ENCODE measurements around the gene TSPEAR. TPM values are rescaled to one million over a fixed set of nuclear protein-coding genes. Genes with fewer than 3 reads are reported as not detected.
"Not testable (repeated sequence)": the region's sequence is repeated elsewhere in the genome, so short reads cannot be mapped to it uniquely, and the experiment has no call there.

TSPEAR gene
- total RNA-seq, 1 experiment from 2014 or later, result not detected

DNA sequence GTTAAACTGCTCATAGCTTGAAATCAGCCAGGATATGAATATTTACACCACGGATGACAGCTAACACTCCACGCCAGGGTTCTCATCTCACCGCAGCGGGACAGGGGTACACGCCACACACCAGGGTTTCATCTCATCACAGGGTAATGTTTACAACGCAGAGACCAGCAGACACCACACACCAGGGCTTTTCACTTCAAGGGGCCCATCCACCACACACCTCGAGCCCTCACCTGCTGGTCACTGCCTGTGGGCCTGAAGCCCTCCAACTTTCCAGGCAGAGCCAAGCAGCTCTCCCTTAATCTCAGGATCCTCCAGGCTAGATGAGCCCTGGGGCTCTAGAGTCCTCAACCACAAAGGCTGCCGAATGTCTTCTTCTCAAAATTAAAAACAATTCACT lies 15.7 kb downstream of the TSPEAR start:
- in situ Hi-C loops (cut with HindIII; ENCODE audit: low pct_unique_long_range_greater_than_20kb, low sequenced_read_pairs), result no loop called here
- DNase-seq (ENCODE audit: low read depth), result no peak

DNA sequence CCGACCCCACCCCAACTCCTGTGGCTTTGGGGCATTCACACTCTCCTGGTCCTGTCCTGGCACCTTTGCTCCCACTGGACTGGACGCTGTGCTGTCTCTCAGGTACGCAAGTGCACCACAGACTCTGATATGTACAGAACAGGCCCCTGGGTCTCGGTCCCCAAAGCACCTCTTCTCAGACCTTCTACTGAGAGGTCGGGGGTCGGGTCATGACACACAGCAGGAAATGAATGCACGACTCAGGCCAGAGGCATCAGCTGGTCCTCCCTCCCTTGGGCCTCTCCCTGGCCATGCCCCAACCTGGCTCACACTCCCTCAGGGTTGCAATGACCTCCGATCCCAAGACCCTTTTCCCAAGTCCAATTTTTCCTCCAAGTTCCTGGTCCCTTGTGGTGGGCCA lies 16.2 kb downstream of the TSPEAR start:
- DNase-seq (ENCODE audit: low read depth), result no peak
- in situ Hi-C loops (cut with HindIII; ENCODE audit: low pct_unique_long_range_greater_than_20kb, low sequenced_read_pairs), result no loop called here

DNA sequence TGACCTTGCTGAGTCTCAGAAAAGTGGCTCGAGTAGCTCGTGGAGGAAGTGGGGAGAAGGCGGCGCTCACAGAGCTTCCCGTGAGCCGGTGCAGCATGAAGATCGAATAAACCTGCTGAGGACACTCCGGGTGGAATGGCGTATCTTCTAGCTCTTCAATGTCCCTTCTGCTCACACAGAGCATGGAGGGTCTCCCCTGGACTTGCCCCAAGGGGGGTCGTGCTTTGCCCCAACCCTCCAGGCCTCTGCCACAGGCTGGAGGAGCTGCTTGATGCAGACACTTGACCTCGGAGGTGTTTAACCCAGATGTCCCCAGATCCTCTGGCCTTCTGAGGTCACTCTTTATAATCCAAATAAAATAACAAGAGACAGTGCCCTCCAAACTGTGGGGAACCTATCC lies 16.6 kb downstream of the TSPEAR start:
- no peak for DNase-seq (ENCODE audit: low read depth)
- in situ Hi-C loops (cut with HindIII; ENCODE audit: low pct_unique_long_range_greater_than_20kb, low sequenced_read_pairs), result no loop called here

DNA sequence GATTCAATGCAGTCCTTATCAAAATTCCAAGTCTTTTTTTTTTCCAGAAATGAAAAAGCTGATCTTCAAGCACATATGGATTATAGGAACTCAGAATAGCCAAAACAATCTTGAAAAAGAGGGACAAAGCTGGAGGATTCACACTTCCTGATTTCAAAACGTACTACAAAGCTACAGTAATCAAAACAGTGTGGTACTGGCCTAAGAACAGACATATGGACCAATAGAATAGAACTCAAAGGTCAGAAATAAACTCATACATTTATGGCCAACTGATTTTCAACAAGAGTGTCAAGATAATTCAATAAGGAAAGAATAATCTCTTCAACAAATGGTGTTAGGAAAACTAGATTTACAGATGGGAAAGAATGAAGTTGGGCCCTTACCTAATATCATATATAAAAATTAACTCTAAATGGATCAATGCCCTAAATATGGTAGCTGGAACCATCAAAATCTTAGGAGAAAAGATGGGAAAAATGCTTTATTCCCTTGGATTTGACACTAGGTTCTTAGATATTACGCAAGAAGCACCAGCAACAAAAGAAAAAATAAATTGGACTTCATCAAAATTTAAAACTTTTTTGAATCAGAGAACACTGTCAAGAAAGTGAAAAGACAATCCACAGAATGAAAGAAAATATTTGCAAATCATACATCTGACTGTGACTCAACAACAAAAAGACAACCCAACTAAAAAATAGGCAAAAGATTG lies 18.4 kb downstream of the TSPEAR start:
- DNase-seq (ENCODE audit: low read depth), result no peak

DNA sequence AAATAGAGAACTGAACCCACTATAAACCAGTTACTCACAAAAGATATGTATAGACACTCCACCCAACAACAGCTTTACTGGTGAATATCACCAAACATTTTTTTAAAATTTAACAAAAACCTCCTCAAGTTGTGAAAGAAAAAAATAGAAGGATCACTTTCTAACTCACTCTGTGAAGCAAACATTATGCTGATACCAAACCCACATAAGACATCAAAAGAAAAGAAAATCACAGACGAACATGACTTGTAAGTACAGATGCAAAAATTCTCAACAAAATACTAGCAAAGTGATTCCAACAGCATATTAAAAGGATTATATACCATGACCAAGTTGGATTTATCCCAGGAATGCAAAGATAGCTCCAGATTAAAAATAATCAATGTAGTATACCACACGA lies 19.7 kb downstream of the TSPEAR start:
- DNase-seq (ENCODE audit: low read depth), result no peak
- in situ Hi-C loops (cut with HindIII; ENCODE audit: low pct_unique_long_range_greater_than_20kb, low sequenced_read_pairs), result no loop called here

More for the DNA sequence above, 18.4 kb downstream of the TSPEAR start:
- in situ Hi-C loops (cut with HindIII; ENCODE audit: low pct_unique_long_range_greater_than_20kb, low sequenced_read_pairs), result no loop called here

DNA sequence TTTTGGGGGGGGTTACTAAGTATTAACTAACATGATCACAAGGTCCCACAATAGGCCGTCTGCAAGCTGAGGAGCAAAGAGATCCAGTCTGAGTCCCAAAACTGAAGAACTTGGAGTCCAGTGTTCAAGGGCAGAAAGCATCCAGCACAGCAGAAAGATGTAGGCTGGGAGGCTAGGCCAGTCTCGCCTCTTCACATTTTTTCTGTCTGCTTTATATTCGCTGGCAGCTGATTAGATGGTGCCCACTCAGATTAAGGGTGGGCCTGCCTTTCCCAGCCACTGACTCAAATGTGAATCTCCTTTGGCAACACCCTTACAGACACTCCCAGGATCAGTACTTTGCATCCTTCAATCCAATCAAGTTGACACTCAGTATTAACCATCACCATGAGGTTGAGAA lies 21.6 kb downstream of the TSPEAR start:
- in situ Hi-C loops (cut with HindIII; ENCODE audit: low pct_unique_long_range_greater_than_20kb, low sequenced_read_pairs); DNase-seq (ENCODE audit: low read depth): not testable (repeated sequence)

DNA sequence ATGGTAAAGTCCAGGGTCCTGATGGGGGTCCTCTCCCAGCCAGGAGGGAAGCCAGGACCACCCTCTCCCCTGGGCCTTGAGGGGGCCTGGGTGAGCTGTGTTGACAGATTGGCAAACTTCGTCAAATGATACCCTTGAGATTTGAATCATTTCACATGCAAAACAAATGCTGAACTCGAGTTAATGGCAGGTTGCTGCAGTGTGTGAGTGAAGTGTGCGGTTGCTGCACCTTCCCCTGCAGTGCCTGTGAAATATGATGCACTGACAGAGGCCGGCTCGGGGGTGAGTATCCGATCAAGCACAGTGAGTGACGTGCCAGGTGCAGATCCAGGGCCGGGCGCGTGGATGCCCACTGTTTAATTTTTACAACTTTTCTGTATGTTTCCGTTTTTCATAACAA lies 23.7 kb downstream of the TSPEAR start:
- DNase-seq (ENCODE audit: low read depth), result no peak
- in situ Hi-C loops (cut with HindIII; ENCODE audit: low pct_unique_long_range_greater_than_20kb, low sequenced_read_pairs), result no loop called here

DNA sequence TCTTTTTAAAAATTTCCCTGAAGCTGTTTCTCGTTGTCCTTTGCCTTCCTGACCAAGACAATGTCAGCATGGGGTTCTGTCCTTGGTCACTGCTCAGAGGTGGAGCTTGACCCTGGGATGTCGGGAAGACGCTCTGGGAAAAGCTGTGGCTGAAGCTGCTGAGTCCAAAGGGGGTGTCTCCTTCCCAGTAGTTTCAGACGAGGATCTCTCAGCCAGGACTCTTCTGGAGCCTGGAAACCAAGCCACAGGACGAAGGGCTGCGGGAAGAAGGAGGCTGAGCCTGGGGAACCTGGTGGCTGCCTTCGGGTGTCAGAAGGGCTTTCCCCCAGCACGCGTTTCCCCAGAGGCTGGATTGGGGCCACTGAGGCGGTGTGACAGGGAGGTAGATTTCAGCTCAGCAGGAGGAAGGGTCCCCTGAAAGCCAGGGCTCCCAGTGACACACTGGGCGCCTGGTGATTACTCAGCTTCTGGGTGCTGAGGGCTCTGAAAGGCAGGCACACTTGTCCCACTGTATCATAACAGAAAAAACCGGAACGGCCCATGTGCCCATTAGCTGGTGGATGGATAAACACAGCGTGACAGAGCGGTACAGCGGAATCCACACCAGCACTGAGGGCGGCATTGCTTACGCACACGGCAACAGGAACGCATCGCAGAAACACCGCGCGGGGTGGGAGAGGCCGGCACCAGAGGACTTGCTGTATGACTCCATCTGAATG lies 24.4 kb downstream of the TSPEAR start:
- in situ Hi-C loops (cut with HindIII; ENCODE audit: low pct_unique_long_range_greater_than_20kb, low sequenced_read_pairs), result no loop called here
- DNase-seq (ENCODE audit: low read depth), result no peak

DNA sequence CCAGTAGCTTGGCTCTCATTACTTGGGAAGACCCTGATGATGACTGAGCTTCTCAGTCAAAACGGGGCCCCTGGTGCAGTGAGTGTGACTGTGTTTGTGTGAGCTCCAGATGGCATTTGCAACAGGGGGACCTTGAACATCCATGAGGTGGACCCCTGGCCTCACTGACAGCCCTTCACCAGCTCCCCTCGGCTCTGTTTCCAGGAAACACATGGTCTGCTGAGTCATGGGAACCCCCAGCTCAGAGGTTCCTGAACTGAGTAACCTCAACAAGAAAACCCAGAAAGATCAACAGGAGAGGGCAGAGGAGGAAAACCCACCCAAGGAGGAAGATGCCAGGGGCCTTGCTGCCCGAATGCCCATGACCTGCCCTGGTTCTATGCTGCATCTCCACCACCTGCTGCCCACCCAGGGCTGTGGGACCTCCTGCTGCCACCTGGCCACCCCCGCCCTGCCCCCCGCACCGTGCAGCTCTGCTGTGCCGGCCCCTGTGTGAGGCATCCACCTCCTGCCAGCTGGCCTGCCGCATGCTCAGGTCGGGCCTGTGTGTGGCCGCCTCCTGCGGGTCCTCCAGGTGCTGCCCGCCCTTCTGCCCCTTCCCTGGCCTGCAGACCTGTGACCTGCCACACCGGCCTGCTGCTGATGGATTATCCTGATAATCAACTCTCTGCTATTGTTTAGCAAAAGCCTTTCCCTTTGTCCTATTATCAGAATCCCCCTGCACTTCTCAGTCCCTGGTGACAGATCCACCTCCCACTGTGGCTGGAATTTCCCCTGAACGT lies 25.2 kb downstream of the TSPEAR start:
- DNase-seq (ENCODE audit: low read depth), result no peak
- in situ Hi-C loops (cut with HindIII; ENCODE audit: low pct_unique_long_range_greater_than_20kb, low sequenced_read_pairs), result no loop called here

DNA sequence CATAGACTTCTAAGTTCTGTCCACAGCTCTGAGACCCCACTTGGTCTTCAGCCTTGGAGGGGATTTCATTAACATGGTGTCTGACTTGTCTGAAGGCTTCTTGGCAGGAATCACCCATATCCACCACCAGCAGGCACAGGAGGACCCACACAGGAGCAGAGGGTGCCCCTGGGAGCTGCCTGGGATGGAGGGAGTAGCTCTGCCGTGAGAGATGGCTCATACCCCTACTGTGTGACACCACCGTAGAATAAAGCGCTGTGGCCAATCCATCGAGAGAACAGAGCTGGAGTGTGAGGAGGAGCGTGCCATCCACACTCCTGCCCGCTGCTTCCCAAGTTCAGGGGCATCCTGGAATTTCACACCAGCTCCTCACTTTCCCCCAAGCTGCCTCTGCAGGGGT lies 26.3 kb downstream of the TSPEAR start:
- in situ Hi-C loops (cut with HindIII; ENCODE audit: low pct_unique_long_range_greater_than_20kb, low sequenced_read_pairs); DNase-seq (ENCODE audit: low read depth): not testable (repeated sequence)

DNA sequence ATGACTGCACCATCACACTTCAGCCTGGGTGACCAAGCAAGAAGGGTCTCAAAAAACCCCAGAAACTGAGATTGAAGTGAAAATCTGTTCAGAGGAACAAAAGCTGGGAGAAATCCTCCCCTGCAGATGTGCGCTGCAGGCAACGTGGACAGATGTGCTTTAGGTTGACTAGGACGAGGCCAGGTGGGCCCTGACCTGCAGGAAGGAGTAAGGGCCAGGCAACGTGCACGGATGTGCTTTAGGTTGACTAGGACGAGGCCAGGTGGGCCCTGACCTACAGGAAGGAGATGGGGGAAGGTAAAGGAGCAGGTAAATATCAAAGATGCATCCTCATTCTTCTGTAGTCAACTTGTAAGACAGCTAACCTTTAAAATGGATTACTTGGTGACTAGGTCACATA lies 26.9 kb downstream of the TSPEAR start:
- no peak for DNase-seq (ENCODE audit: low read depth)
- in situ Hi-C loops (cut with HindIII; ENCODE audit: low pct_unique_long_range_greater_than_20kb, low sequenced_read_pairs), result no loop called here

DNA sequence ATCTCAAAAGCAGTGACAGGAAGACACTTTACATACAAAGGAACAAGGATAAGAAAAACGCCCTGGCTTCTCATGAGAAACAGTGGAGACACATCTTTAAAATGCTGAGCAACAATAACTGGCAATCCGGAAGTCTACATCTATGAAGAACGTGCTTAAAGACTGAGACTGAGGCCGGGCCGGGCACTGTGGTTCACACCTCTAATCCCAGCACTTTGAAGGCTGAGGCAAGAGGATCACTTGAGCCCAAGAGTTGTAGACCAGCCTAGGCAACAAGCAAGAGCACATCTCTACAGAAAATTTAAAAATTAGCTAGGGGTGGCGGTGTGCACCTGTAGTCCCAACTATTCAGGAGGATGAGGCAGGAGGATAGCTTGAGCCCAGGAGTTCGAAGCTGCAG lies 27.3 kb downstream of the TSPEAR start:
- in situ Hi-C loops (cut with HindIII; ENCODE audit: low pct_unique_long_range_greater_than_20kb, low sequenced_read_pairs), result no loop called here

DNA sequence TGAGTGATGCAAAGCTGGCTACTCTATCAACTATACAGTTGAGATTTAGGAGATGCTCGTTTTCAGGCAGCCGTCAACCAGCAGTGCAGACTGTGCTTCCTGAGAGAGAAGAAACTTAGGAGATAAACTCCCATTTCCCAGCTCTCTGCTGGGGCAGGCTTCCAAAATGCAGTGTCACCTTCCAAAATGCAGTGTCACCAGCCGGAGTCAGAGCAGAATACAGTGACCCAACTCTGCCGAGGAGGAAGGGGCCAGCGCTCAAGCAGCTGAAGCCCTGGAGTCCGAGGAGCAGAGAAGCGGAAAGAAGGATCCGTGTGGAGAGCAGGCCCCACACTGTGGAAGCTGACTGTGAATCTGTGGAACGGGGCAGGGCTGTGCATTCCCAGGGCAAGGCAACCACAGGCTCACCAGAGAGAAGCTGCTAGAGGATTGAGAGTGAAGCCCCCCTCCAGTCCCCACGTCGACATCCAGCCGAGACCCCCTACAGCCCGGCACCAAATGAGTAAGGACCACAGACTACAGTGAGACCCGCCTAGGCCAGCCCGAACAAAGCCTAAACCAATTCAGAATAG lies 28.7 kb downstream of the TSPEAR start:
- in situ Hi-C loops (cut with HindIII; ENCODE audit: low pct_unique_long_range_greater_than_20kb, low sequenced_read_pairs), result no loop called here
- DNase-seq (ENCODE audit: low read depth), result no peak

More for the DNA sequence above, 27.3 kb downstream of the TSPEAR start:
- no peak for DNase-seq (ENCODE audit: low read depth)

DNA sequence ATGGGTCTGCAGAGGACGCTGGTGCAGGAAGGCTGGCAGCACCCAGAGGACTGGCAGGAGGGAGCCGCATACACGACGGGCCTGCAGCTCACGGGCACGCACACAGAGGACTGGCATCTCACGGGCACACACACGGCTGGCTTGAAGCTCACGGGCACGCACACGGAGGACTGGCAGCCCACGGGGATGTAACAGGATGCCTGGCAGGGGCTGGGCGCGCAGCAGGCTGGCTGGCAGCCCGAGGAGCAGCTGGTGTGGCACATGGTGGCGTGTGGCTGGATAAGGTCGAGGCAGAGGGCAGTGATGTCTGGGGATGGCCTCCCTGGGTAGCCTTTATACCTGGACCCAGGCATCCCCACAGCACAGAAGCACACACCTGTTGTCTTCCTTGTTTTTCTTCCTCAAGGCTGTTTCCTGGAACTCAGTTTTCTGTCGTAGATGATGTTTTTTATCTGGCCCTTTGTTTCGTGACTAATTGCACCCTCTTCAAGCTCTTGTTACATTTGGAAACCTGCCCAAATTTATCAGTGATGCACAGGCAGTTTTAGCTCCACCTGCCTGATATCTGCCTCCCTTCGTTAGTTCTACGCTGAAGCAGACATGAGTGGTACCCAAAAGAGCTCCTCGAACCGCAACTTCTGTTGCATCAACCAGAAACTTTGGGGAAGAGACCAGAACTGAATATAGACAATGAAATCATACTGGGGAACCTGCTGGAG lies 29.4 kb downstream of the TSPEAR start, which contains the start of gene KRTAP12-1:
KRTAP12-1 (minus strand) TSS at position 303 of the 719 bp plus-strand sequence; CDS start at position 263, 40 bp downstream.
- DNase-seq (ENCODE audit: low read depth), result no peak
- in situ Hi-C loops (cut with HindIII; ENCODE audit: low pct_unique_long_range_greater_than_20kb, low sequenced_read_pairs), result no loop called here

DNA sequence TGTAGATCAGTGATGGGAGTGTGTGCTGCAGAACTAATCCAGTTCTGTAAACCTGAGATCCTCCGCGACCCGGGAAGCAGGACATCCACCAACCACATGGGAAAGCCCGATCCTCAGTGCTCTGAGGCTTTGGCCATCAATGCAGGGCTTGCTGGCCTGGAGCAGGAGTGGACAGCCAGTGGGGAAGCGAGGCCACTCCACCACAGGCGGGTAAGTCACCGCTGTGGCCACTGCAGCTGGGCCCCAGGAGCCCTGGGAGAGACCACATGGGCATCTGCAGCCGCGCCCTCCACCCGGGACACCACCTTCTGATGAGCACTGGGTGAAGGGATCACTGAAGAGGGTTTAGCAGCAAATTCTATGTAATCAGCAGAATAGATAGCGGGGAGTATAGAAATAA lies 30.2 kb downstream of the TSPEAR start:
- in situ Hi-C loops (cut with HindIII; ENCODE audit: low pct_unique_long_range_greater_than_20kb, low sequenced_read_pairs), result no loop called here
- DNase-seq (ENCODE audit: low read depth), result no peak

DNA sequence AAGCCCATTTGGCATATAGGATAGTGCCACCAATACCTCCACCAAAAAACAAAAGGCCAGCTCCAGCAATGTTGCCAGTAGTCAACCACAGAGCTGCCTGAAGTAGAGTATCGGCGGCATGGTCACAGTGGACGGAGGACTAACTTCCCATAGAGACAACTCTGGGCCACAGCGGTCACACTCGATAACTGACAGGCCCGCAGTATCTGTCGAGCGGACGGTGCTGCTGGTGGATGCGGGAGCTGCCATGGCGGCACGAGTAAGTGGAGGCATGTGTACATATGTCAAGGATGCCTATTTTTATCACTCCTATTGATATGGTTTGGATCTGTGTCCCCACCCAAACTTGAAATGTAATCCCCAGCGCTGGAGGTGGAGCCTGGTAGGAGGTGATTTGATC lies 33.5 kb downstream of the TSPEAR start:
- in situ Hi-C loops (cut with HindIII; ENCODE audit: low pct_unique_long_range_greater_than_20kb, low sequenced_read_pairs), result no loop called here

DNA sequence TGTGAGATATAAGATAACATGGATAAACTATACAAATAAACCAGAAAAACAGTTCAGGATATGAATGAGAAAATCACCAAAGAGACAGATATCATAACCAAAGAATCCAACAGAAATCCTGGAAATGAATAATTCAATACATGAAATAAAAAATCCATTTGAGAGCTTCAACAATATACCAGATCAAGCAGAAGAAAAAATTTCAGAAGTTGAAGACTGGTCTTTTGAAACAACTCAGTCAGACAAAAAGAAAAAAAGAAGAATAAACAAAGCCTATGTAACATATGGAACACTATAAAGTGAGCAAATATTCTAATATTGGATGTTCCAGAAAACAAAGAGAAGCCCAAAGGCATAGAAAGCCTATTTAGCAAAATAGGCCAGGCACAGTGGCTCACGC lies 39.5 kb downstream of the TSPEAR start:
- no peak for DNase-seq (ENCODE audit: low read depth)
- in situ Hi-C loops (cut with HindIII; ENCODE audit: low pct_unique_long_range_greater_than_20kb, low sequenced_read_pairs), result no loop called here

More for the DNA sequence above, 33.5 kb downstream of the TSPEAR start:
- no peak for DNase-seq (ENCODE audit: low read depth)
